Caki2 (cell line): ENCODE results near the gene MFNG. TPM values are rescaled to one million over a fixed set of nuclear protein-coding genes. Genes with fewer than 3 reads are reported as not detected.
"Not testable (repeated sequence)": the region's sequence is repeated elsewhere in the genome, so short reads cannot be mapped to it uniquely, and the experiment has no call there.

ENCODE experiments used
- DNase-seq: peaks from one replicate; pipeline ENCODE4 v3.0.0-alpha.2; 2015; ENCODE audit warnings: low read depth
- in situ Hi-C: cut with HindIII; loops from 2 replicates; pipeline ENCODE4 v1.10.0; 2016; ENCODE audit warnings: low sequenced_read_pairs, low pct_unique_long_range_greater_than_20kb, mixed read lengths
- total RNA-seq: library from RNA; depleted of rRNA; stranded (reverse); fragments of >200 nt; shearing (Covaris generic); gene quantifications from 2 replicates; pipeline ENCODE4 v1.2.3, GENCODE V29; 2014; ENCODE audit warnings: low replicate concordance

The MFNG gene
- total RNA-seq, 1 experiment from 2014 or later: 0.54 TPM

- in situ Hi-C loops: no loop called here
- DNase-seq: no peak
Measured at GRCh38 chr22:37483050-37483449, 3.1 kb downstream of the MFNG start.

DNA sequence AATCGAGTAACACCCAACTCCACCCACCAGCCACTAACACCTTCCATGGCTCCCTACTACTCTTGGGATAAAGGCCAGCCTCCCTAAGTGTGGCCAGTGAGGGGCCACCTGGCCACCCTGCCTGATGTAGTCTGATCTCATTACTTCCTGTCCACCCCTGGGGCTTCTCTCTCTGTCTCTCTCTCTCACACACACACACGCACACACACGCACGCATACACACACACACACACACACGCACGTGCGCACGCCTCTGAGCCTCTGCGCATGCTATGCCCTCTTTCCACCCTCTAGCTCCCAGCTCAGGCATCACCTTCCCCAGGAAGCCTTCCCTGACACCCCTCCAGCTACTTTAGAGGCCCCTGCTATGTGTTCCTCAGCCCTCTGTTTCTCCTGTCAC is 3.9 kb downstream of the MFNG start:
- no peak for DNase-seq
- in situ Hi-C loops: no loop called here

DNA sequence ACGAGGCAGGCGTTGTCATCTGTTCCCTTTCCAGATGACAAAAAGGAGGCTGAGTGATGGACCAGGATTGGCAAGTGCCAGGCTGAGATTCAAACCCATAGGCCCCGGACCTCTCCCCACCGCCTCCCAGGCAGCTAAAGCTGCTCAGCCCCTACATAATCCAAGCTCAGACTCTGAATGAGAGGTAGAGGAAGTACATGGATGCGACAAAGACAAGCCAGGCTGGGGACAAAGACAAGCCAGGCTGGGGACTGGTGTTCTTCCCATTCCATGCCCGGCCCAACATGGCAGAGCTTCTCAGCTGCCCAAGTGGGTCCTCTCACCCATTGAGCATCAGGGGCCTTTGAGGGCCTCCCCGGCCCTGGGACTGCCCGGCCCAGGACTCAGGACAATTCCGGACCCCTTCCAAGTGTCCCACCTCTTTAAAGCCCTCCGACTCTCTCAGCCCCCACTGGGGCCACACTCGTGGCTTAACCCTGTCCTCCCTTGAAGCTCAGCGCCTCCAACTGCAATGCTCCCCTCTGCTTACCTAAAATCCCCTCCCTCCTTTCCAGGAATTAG is 4.8 kb downstream of the MFNG start:
- DNase-seq: no peak
- in situ Hi-C loops: no loop called here

DNA sequence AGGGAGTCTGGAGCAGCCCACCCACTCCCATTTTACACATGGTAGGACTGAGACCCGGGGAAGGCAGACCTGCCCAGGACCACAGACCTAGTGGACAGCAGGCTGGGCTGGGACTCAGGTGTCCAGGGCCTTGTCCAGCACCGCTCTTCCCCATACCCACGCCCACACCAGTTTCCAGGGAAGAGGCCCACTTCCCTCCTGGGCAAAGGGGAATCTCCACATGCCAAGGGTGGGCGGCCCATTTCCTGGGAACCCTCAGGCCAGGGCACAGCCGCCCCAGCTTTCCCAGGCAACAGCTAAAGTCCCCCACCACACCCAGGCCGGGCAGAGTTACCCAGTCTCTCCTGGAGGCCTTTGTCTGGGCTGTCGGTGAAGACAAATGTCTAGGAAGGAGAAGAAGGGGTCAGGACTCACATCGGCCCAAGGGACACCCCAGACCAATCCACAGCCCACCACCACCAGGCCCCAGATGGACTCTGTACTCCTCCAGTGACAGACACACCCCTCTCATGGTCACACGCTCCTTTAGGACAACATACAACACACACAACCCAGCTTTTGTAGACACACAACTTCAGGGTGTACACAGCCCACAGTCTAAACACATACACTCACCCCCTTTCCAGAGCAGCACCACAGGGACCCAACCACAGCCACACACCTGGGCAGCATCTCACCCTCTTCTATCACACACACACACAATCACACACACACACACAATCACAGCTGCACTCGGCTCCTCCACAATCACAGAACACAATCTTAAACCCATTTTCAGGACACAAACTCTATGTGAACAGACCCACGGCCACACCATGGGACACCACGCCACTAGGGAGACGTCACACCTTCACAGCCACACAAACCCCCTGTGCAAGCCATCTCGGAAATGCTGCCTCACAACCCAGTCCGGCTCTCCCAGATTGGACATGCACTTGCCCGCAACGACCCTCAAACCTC is 5.5 kb downstream of the MFNG start:
- in situ Hi-C loops: no loop called here
- DNase-seq: no peak

DNA sequence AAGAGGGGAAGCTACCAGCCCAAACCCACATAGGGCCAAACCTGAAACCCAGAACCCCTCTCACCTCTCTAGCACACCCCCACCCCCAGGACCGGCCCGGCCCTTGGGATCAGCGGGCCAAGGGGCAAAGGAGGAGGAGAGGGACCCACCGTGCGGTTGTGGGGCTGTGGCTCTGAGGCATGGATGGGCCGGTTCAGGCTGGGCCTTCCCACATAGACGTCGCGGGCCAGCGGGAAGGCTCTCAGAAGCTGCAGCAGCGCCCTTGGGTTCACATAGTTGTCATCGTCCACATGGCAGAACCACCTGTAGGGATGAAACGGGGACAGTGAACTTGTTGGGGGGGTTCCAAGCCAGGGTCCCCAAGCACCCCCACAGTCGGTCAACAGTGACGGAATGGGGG is 7.0 kb downstream of the MFNG start:
- no peak for DNase-seq
- in situ Hi-C loops: no loop called here

- in situ Hi-C loops: no loop called here
- no peak for DNase-seq
Measured at GRCh38 chr22:37476389-37477329, 9.5 kb downstream of the MFNG start.

DNA sequence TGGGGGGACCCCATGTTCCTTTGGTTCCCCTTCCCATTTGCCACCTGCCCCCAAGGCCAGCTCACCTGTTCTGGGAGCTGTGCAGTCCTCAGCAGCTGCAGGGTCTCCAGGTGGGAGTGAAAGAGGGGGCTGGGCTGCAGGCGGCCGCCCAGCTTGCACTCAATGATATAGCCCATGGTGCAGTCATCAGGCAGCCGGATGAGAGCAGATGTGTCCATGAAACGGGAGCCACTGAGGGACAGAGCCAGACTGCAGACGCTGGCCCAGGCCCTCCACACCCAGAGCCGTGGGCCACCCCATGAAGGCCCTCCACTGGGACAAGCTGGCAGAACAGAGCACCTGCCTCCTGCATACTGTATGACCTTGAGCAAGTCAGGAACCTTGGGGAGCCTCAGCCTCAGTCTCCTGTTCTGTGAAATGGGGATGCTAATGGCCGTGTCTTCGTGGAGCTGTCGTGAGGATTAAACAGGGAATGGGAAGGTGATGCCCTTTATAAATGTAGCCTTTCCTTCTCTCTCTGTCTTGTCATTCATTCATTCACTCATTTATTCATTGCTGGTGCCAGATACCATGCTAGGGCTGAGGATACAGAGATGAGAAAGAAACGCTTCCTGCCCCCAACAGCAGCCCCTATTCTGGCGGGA is 11.6 kb downstream of the MFNG start:
- no peak for DNase-seq
- in situ Hi-C loops: no loop called here

DNA sequence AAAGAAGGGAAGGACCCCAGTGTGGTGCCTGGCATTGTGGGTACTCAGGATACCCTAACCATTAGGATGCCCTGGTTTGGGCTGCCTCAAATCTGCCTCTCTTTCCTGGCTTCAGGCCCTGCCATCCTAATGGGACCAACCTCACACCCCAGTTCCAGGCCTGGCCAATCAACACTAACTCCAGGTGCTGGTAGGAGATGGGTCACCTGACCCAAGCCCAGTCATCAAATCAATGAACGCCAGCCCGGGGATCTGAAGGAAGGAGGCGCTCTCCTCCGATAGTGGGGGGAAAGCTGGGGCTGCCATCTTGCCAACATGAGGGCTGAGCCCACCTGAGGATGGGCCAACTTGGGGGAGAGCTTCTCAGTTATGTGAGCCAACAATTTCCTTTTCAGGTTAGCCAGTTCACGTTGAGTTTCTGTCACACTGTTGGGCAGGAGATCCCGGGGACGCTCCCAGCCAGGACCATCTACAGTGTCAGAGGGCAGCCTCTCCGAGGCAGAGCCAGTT is 12.7 kb downstream of the MFNG start:
- in situ Hi-C loops: no loop called here
- no peak for DNase-seq

GRCh38 chr22:37472418-37473006 is 13.7 kb downstream of the MFNG start:
- no peak for DNase-seq
- in situ Hi-C loops: no loop called here

DNA sequence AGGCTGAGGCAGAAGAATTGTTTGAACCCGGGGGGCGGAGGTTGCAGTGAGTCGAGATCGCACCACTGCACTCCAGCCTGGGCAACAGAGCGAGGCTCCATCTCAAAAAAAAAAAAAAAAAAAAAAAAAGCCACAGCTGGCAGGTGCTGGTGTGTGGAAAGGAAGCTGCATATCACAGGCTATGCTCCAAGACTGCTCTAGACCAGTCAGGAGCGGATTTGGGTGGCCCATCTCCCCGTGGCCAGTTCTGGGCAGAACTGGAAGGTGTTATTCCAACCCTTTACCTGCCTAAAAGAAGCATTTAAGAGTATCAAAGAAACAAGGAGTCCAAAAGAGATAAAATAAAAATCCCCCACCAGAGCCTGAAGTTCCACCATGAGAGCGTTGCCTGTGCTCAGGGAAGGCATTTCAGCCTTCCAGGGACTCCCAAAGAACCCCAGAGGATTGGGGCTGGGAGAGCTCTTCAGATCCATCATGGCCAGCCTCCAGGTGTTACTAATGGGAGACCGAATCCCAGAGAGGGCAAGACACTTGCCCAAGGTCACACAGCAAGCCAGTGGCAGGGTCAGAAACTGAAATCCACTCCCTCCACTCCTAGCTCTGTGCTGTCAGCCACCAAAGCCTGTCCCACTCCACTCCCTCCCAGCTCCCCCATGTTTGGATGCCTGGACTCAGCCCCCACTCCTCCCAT is 14.3 kb downstream of the MFNG start:
- DNase-seq: no peak
- in situ Hi-C loops: no loop called here

DNA sequence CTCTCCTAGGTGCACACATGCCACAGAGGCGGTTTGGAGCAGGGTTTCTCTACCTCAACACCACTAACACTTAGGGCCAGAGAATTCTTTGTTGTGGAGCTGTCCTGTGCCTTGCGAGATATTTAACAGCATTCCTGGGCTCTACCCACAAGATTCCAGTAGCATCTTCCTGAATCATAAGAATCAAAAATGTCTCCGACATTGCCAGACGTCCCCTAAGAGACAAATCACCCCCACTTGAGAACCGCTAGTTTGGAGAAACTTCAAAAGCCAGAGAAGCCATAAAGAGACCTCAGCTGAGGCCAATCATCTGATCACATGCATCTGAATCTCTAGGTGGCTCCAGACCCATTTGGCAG is 16.1 kb downstream of the MFNG start:
- no peak for DNase-seq
- in situ Hi-C loops: no loop called here

DNA sequence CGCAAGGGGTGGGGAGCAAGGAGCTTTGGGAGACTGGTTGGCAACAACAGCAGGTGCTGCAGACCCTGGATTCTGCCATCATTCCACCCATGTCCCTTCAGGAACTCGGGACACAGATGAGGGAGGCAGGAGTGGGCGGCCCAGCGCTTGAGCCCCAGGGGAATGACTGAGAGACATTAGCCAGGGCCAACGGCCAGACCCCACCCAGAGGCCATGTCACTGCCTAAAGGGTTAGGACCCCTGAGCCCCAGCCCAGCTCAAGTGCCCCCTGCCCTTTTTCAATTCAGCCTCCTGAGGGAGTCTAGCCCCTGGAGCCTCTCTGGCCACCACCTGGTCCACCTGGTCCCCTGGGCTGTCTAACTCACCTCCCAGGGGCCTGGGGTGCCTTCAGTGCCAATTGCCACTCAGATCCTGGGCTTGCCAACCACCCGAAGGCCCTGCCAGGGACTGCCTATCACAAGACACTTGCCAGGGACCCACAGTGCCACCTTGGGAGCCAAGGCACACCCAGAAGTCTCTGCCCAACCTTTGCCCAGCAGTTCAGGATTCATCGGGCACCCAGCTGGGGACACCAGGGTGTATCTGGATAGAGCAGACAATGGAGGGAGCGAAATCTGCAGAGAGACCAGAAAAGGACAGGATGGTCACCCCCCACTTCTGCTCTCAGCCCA is 16.6 kb downstream of the MFNG start:
- in situ Hi-C loops: no loop called here
- no peak for DNase-seq

- in situ Hi-C loops, DNase-seq: not testable (repeated sequence)
Measured at GRCh38 chr22:37468201-37468695, 17.9 kb downstream of the MFNG start.

- no peak for DNase-seq
- in situ Hi-C loops: no loop called here
Measured at GRCh38 chr22:37467391-37467955, 18.7 kb downstream of the MFNG start.

DNA sequence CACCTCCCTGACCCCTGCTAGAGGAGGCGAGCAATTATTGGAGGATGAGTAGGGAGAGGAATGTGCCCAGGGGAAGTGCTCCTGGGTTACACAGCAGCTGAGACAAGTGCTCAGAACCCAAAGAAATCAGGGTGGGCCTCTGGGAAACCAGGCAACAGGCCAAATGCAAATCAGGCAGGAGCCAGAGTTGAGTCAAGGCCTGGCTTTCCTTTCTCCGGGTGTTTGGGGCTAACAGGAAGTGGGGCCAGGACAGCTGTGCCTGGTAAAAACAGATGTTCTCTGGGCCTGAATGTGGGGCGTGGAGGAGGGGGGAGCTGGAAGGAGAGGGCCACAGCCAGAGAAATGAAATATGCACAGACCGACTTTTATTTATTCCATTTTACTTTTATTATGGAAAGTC is 22.0 kb downstream of the MFNG start:
- in situ Hi-C loops: no loop called here
- no peak for DNase-seq

- DNase-seq: peak; percentile 50
- in situ Hi-C loops: no loop called here
Measured at GRCh38 chr22:37462983-37463382, 23.2 kb downstream of the MFNG start.
